ENCODE data around the gene KRT40.

DNA sequence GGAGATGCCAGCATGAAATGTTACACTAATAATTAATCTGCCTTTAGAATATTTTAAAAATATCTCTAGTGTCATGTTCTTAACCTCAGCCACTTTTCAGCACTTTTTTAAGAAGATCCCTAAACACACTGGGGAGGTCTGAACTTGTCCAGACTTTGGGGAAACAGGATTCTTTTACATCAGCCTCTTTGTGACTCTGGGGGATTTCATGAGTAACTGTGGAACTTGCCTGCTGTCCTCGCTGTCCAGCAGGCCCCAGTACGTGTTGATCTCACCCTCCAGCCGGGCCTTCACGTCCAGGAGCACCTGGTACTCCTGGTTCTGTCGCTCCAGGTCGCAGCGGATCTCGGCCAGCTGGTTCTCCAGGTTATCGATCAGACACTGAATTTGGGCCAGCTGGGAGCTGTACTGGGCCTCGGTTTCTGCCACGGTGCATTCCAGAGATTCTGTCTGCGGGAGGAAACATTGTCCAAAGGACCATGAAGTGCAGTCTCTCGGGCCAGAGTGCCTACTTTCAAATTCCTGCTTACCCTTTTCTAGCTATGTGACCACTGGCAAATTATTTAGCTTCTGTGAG lies 5.5 kb downstream of the KRT40 start:
- TF ChIP-seq NANOG (IDR thresholded peaks at IDR 0.05; ENCODE audit: borderline replicate concordance), result no peak
- no peak for TF ChIP-seq EZH2phosphoT487 (IDR thresholded peaks at IDR 0.05; ENCODE audit: unreplicated experiment)
- no peak for TF ChIP-seq CREB1 (CRISPR knock-in tag; IDR thresholded peaks at IDR 0.05; ENCODE audit: low read depth)
- TF ChIP-seq, protein P1, sequence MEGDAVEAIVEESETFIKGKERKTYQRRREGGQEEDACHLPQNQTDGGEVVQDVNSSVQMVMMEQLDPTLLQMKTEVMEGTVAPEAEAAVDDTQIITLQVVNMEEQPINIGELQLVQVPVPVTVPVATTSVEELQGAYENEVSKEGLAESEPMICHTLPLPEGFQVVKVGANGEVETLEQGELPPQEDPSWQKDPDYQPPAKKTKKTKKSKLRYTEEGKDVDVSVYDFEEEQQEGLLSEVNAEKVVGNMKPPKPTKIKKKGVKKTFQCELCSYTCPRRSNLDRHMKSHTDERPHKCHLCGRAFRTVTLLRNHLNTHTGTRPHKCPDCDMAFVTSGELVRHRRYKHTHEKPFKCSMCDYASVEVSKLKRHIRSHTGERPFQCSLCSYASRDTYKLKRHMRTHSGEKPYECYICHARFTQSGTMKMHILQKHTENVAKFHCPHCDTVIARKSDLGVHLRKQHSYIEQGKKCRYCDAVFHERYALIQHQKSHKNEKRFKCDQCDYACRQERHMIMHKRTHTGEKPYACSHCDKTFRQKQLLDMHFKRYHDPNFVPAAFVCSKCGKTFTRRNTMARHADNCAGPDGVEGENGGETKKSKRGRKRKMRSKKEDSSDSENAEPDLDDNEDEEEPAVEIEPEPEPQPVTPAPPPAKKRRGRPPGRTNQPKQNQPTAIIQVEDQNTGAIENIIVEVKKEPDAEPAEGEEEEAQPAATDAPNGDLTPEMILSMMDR (conservative IDR thresholded peaks at IDR 0.05; ENCODE audit: low read depth in 2 of 2), result no peak
- no peak for TF ChIP-seq EZH2 (IDR thresholded peaks at IDR 0.05; ENCODE audit: low read depth, unreplicated experiment)
- TF ChIP-seq POLR2AphosphoS5 (IDR thresholded peaks at IDR 0.05; ENCODE audit: low read depth), result no peak
- no peak for TF ChIP-seq ZNF114 (CRISPR knock-in tag; IDR thresholded peaks at IDR 0.05)
- no peak for TF ChIP-seq JUNB (IDR thresholded peaks at IDR 0.05; ENCODE audit: unreplicated experiment)
- TF ChIP-seq, protein P2, sequence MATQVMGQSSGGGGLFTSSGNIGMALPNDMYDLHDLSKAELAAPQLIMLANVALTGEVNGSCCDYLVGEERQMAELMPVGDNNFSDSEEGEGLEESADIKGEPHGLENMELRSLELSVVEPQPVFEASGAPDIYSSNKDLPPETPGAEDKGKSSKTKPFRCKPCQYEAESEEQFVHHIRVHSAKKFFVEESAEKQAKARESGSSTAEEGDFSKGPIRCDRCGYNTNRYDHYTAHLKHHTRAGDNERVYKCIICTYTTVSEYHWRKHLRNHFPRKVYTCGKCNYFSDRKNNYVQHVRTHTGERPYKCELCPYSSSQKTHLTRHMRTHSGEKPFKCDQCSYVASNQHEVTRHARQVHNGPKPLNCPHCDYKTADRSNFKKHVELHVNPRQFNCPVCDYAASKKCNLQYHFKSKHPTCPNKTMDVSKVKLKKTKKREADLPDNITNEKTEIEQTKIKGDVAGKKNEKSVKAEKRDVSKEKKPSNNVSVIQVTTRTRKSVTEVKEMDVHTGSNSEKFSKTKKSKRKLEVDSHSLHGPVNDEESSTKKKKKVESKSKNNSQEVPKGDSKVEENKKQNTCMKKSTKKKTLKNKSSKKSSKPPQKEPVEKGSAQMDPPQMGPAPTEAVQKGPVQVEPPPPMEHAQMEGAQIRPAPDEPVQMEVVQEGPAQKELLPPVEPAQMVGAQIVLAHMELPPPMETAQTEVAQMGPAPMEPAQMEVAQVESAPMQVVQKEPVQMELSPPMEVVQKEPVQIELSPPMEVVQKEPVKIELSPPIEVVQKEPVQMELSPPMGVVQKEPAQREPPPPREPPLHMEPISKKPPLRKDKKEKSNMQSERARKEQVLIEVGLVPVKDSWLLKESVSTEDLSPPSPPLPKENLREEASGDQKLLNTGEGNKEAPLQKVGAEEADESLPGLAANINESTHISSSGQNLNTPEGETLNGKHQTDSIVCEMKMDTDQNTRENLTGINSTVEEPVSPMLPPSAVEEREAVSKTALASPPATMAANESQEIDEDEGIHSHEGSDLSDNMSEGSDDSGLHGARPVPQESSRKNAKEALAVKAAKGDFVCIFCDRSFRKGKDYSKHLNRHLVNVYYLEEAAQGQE (IDR thresholded peaks at IDR 0.05; ENCODE audit: unreplicated experiment), result no peak
- no peak for TF ChIP-seq ZNF331 (CRISPR knock-in tag; IDR thresholded peaks at IDR 0.05; ENCODE audit: low read depth)
- TF ChIP-seq, protein P3, sequence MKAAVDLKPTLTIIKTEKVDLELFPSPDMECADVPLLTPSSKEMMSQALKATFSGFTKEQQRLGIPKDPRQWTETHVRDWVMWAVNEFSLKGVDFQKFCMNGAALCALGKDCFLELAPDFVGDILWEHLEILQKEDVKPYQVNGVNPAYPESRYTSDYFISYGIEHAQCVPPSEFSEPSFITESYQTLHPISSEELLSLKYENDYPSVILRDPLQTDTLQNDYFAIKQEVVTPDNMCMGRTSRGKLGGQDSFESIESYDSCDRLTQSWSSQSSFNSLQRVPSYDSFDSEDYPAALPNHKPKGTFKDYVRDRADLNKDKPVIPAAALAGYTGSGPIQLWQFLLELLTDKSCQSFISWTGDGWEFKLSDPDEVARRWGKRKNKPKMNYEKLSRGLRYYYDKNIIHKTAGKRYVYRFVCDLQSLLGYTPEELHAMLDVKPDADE (IDR thresholded peaks at IDR 0.05), result no peak

Data from GM23338 (cell line).